Kasumi-1 (cell line): Measurements from ENCODE around the gene ZG16.

Experiments
- DNase-seq, 2 experiments: peaks; one replicate each; lab custom pipeline; 2025; lab: John Stamatoyannopoulos, UW

ZG16 gene

DNA sequence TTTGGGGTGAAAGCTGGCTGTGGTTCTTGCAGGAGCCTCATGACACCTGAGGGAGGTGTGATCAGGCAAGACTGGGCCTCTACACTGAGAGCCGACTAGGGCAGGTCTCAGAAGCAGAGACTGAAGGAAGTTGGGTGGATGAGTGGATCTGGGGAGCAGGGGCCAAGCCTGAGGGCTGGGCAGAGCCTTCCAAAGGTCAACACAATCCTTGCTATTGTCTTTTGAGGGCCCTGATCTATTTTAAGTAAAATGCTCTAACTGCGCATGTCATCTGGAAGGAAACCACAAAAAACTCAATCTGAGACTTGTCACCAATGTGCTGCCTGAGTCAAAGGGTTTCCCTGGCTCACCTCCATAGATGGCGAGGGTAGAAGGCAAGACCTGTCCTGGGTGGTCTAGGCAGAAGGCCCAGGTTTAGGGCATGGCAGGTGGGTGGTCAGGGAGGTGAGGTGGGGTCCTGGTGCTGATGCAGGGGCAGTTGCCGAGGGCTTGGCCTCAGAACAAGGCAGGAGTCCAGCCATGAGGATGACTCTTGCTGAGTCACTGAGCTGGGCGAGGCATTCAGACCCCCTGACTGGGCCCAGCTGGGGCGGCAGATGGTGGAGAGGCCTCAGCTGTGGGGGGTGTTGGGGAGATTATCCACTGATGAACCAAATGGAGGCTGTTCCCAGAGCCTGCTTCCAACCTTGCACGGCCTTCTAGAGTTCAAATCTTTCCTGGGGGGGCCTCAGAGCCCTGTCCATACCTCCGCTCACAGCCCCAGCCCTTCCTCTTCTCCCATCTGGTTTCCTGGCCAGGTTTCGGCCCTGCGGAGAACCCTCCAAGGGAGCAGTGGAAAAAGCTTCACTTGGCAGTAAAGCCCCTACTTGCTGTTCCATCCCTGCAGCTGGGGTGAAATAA lies 47.3 kb downstream of the ZG16 start:
- DNase-seq, result no peak

DNA sequence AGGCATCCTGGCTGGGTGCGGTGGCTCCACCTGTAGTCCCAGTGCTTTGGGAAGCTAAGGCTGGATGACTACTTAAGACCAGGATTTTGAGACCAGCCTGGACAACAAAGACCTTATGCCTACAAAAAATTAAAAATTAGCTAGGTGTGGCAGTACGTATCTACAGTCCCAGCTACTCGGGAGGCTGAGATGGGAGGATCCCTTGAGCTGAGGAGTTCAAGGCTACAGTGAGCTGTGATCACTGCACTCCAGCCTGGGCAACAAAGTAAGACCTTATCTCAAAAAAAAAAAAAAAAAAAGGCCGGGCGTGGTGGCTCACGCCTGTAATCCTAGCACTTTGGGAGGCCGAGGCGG lies 48.3 kb downstream of the ZG16 start:
- DNase-seq, result no peak

DNA sequence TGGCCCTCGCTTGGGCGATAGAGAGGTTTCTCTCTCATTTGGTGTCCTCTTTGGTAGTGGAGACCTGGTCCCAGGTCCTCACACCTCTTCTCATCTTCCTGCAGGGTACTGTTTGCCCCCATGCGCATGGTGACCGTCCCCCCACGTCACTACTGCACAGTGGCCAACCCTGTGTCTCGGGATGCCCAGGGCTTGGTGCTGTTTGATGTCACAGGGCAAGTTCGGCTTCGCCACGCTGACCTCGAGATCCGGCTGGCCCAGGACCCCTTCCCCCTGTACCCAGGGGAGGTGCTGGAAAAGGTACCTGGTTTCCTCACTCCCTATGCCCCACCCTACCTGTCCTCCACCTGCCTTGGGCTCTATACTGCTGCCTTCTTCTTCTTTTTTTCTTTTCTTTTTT lies 52.7 kb downstream of the ZG16 start:
- DNase-seq, result no peak

GRCh38 chr16:29831490-29831889 lies 53.4 kb downstream of the ZG16 start:
- no peak for DNase-seq
